Activated naive CD4-positive, alpha-beta T cell treated with anti-CD3 and anti-CD28 coated beads, Interleukin-2, amount 50 U/mL, for 24 hours (primary cell): Measurements from ENCODE around the gene PARP1.
"Not testable (repeated sequence)": the region's sequence is repeated elsewhere in the genome, so short reads cannot be mapped to it uniquely, and the experiment has no call there.

ENCODE experiments used
- H3K27ac Mint-ChIP-seq: one replicate; pipeline ENCODE4 v1.8.0; 2021; ENCODE audit warnings: mild to moderate bottlenecking, mixed read lengths
- H3K27me3 Mint-ChIP-seq: one replicate; pipeline ENCODE4 v1.8.0; 2021; ENCODE audit warnings: mixed read lengths
- H3K36me3 Mint-ChIP-seq: one replicate; pipeline ENCODE4 v1.8.0; 2021; ENCODE audit warnings: mixed read lengths
- H3K4me1 Mint-ChIP-seq: one replicate; pipeline ENCODE4 v1.8.0; 2021; ENCODE audit warnings: mixed read lengths
- H3K4me3 Mint-ChIP-seq: one replicate; pipeline ENCODE4 v1.8.0; 2021; ENCODE audit warnings: mild to moderate bottlenecking, mixed read lengths
- H3K9me3 Mint-ChIP-seq: one replicate; pipeline ENCODE4 v1.8.0; 2021; ENCODE audit warnings: mixed read lengths

PARP1 gene

GRCh38 chr1:226362891-226363447, 44.9 kb downstream of the PARP1 start:
- no peaks in the 10 kb centered on the region for H3K27me3 Mint-ChIP-seq
- no peaks in the 10 kb centered on the region for H3K4me1 Mint-ChIP-seq
- no peak overlapping the region for H3K4me3 Mint-ChIP-seq
- no peaks in the 10 kb centered on the region for H3K9me3 Mint-ChIP-seq
- H3K27ac Mint-ChIP-seq = no peak overlapping the region
- peaks cover 16% of the 10 kb centered on the region for H3K36me3 Mint-ChIP-seq

GRCh38 chr1:226362361-226362760, 45.5 kb downstream of the PARP1 start:
- Mint-ChIP-seq H3K27ac (no peak overlapping the region), H3K4me3 (no peak overlapping the region), H3K4me1 (no peaks in the 10 kb centered on the region), H3K27me3 (no peaks in the 10 kb centered on the region), H3K36me3 (peaks cover 12% of the 10 kb centered on the region), H3K9me3 (no peaks in the 10 kb centered on the region)

- peaks cover 15% of the 10 kb centered on the region for H3K36me3 Mint-ChIP-seq
- H3K9me3 Mint-ChIP-seq = no peaks in the 10 kb centered on the region
- H3K4me1 Mint-ChIP-seq = no peaks in the 10 kb centered on the region
- H3K27ac Mint-ChIP-seq = no peak overlapping the region
- H3K4me3 Mint-ChIP-seq = no peak overlapping the region
- H3K27me3 Mint-ChIP-seq = no peaks in the 10 kb centered on the region
Measured at GRCh38 chr1:226360106-226360746, 47.7 kb downstream of the PARP1 start.

- Mint-ChIP-seq H3K4me1 (no peaks in the 10 kb centered on the region), H3K4me3 (no peak overlapping the region), H3K9me3 (no peaks in the 10 kb centered on the region), H3K27me3 (no peaks in the 10 kb centered on the region), H3K36me3 (peaks cover 11% of the 10 kb centered on the region), H3K27ac (peak overlapping the region; percentile 30)
Measured at GRCh38 chr1:226357416-226357815, 50.5 kb downstream of the PARP1 start.

GRCh38 chr1:226355669-226356551, 52.0 kb downstream of the PARP1 start:
- H3K4me3 Mint-ChIP-seq = no peak overlapping the region

GRCh38 chr1:226355016-226355415, 52.9 kb downstream of the PARP1 start:
- Mint-ChIP-seq H3K36me3 (peaks cover 11% of the 10 kb centered on the region), H3K4me3 (no peak overlapping the region), H3K27ac (no peak overlapping the region), H3K9me3 (no peaks in the 10 kb centered on the region), H3K4me1 (no peaks in the 10 kb centered on the region), H3K27me3 (no peaks in the 10 kb centered on the region)

More at GRCh38 chr1:226355669-226356551, 52.0 kb downstream of the PARP1 start:
- Mint-ChIP-seq H3K27ac (peak overlapping the region; percentile 65), H3K27me3 (no peaks in the 10 kb centered on the region), H3K9me3 (no peaks in the 10 kb centered on the region), H3K4me1 (no peaks in the 10 kb centered on the region), H3K36me3 (peaks cover 11% of the 10 kb centered on the region)

- H3K4me3 Mint-ChIP-seq = no peak overlapping the region
- no peaks in the 10 kb centered on the region for H3K27me3 Mint-ChIP-seq
- no peaks in the 10 kb centered on the region for H3K9me3 Mint-ChIP-seq
- no peaks in the 10 kb centered on the region for H3K4me1 Mint-ChIP-seq
- H3K36me3 Mint-ChIP-seq = peaks cover 9% of the 10 kb centered on the region
- peak overlapping the region; percentile 46 for H3K27ac Mint-ChIP-seq
Measured at GRCh38 chr1:226353698-226354525, 54.0 kb downstream of the PARP1 start.

- Mint-ChIP-seq H3K4me3 (no peak overlapping the region), H3K4me1 (no peaks in the 10 kb centered on the region), H3K27me3 (no peaks in the 10 kb centered on the region), H3K36me3 (peaks cover 5% of the 10 kb centered on the region), H3K27ac (no peak overlapping the region), H3K9me3 (no peaks in the 10 kb centered on the region)
Measured at GRCh38 chr1:226351709-226352108, 56.2 kb downstream of the PARP1 start.

- Mint-ChIP-seq H3K4me1 (no peaks in the 10 kb centered on the region), H3K4me3 (no peak overlapping the region), H3K9me3 (no peaks in the 10 kb centered on the region), H3K27ac (no peak overlapping the region), H3K36me3 (peaks cover 3% of the 10 kb centered on the region), H3K27me3 (no peaks in the 10 kb centered on the region)
Measured at GRCh38 chr1:226350519-226350865, 57.4 kb downstream of the PARP1 start.

- no peak overlapping the region for H3K4me3 Mint-ChIP-seq
- H3K9me3 Mint-ChIP-seq = no peaks in the 10 kb centered on the region
- H3K4me1 Mint-ChIP-seq = no peaks in the 10 kb centered on the region
- H3K36me3 Mint-ChIP-seq = peaks cover 2% of the 10 kb centered on the region
- H3K27ac Mint-ChIP-seq = no peak overlapping the region
- no peaks in the 10 kb centered on the region for H3K27me3 Mint-ChIP-seq
Measured at GRCh38 chr1:226349801-226350518, 57.9 kb downstream of the PARP1 start.

- Mint-ChIP-seq H3K27me3 (no peaks in the 10 kb centered on the region), H3K9me3 (no peaks in the 10 kb centered on the region), H3K36me3 (peaks cover 2% of the 10 kb centered on the region), H3K4me3 (no peak overlapping the region), H3K27ac (no peak overlapping the region), H3K4me1 (no peaks in the 10 kb centered on the region)
Measured at GRCh38 chr1:226349081-226349480, 58.8 kb downstream of the PARP1 start.

- peaks cover 7% of the 10 kb centered on the region for H3K36me3 Mint-ChIP-seq
- H3K27me3 Mint-ChIP-seq = peaks cover 6% of the 10 kb centered on the region
- peaks cover 8% of the 10 kb centered on the region for H3K9me3 Mint-ChIP-seq
- no peak overlapping the region for H3K4me3 Mint-ChIP-seq
- no peak overlapping the region for H3K27ac Mint-ChIP-seq
- no peaks in the 10 kb centered on the region for H3K4me1 Mint-ChIP-seq
Measured at GRCh38 chr1:226344441-226345259, 63.2 kb downstream of the PARP1 start.

GRCh38 chr1:226342656-226343055, 65.2 kb downstream of the PARP1 start:
- Mint-ChIP-seq H3K27me3 (peaks cover 6% of the 10 kb centered on the region), H3K36me3 (peaks cover 7% of the 10 kb centered on the region), H3K4me3 (no peak overlapping the region), H3K9me3 (peaks cover 8% of the 10 kb centered on the region), H3K4me1 (peaks cover 1% of the 10 kb centered on the region), H3K27ac (no peak overlapping the region)

GRCh38 chr1:226340111-226340510, 67.8 kb downstream of the PARP1 start:
- not testable (repeated sequence) for H3K27ac Mint-ChIP-seq, H3K9me3 Mint-ChIP-seq, H3K27me3 Mint-ChIP-seq, H3K4me1 Mint-ChIP-seq, H3K36me3 Mint-ChIP-seq, H3K4me3 Mint-ChIP-seq
